Prostate gland (tissue), 2 donors: ENCODE results near the gene SUSD2. TPM values are rescaled to one million over a fixed set of nuclear protein-coding genes. Genes with fewer than 3 reads are reported as not detected.
"Not testable (repeated sequence)": the region's sequence is repeated elsewhere in the genome, so short reads cannot be mapped to it uniquely, and the experiment has no call there.

ENCODE experiments used
- DNase-seq: peaks from one replicate; pipeline ENCODE4 v3.0.0-alpha.2; 2019; ENCODE audit warnings: low spot score
- H3K27ac ChIP-seq, 2 donors: fragments of 200-600 bp; sonication (generic); 2 replicates each; pipeline ENCODE4 v1.5.1; 2017 to 2019
- H3K27me3 ChIP-seq: fragments of 200-600 bp; sonication (generic); replicated peaks from 2 replicates; pipeline ENCODE4 v1.5.1; 2019; ENCODE audit not compliant: insufficient read depth
- H3K36me3 ChIP-seq, 2 donors: fragments of 200-600 bp; sonication (generic); 1 replicate in 1 of 2; 2 replicates in 1 of 2; pipeline versions ENCODE4 v1.5.1 to v1.8.1; 2017 to 2019
- H3K4me1 ChIP-seq: fragments of 200-600 bp; sonication (generic); replicated peaks from 2 replicates; pipeline ENCODE4 v1.5.1; 2019
- H3K4me3 ChIP-seq, 2 donors: fragments of 200-600 bp; sonication (generic); 2 replicates each; pipeline ENCODE4 v1.5.1; 2017 to 2019
- H3K9me3 ChIP-seq: fragments of 200-600 bp; sonication (generic); 2 replicates; pipeline ENCODE4 v1.5.1; 2017
- POLR2A ChIP-seq: fragments of 450-650 bp; IDR thresholded peaks from one replicate; pipeline ENCODE4 v1.6.1; 2016; ENCODE audit warnings: antibody characterized with exemption, mild to moderate bottlenecking
- POLR2AphosphoS5 ChIP-seq: sonication (generic); formaldehyde crosslinking; IDR thresholded peaks from one replicate; pipeline ENCODE4 v1.6.1; 2017; ENCODE audit warnings: antibody characterized with exemption
- WGBS: methylation state at CpG from one replicate; pipeline ENCODE4 v1.1.5; 2018; 5-methylcytosine and 5-hydroxymethylcytosine counted together
- intact Hi-C: fragments of 100-400 bp; cut with DNase I; formaldehyde crosslinking; loops from one replicate; pipeline ENCODE4 v1.14.2; 2022
- total RNA-seq, 2 donors: library from RNA; depleted of rRNA; stranded (reverse); fragments of >200 nt; gene quantifications; one replicate each; pipeline ENCODE4 v1.1.0, GENCODE V29; 2016
- TF ChIP-seq, protein P1 (sequence below), 4 experiments: fragments of 200-600 bp in 2 of 4; fragments of 450-650 bp in 2 of 4; sonication (generic) in 2 of 4; IDR thresholded peaks; 1 replicate in 3 of 4; 2 replicates in 1 of 4; pipeline ENCODE4 v1.5.1; 2016 to 2019; ENCODE audit warnings: antibody characterized with exemption in 4 of 4, mild to moderate bottlenecking in 2 of 4, moderate library complexity in 2 of 4

The SUSD2 gene
- total RNA-seq, 2 donors from 2014 or later: 7.8 to 9.3 TPM

DNA sequence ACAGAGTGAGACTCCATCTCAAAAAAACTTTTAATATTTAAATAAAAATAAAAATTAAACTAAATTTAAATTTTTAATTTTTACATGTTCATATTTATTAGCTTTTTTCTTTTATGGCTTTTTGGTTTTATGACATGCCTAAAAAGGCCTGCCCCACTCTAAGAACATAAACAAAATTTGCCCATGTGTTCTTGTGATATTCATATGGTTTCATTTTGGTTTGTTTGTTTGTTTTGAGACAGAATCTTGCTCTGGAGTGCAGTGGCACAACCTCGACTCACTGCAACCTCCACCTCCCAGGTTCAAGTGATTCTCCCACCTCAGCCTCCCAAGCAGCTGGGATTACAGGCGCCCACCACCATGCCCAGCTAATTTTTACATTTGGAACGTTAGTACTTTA is 27.7 kb downstream of the SUSD2 start:
- intact Hi-C loops: no loop called here

DNA sequence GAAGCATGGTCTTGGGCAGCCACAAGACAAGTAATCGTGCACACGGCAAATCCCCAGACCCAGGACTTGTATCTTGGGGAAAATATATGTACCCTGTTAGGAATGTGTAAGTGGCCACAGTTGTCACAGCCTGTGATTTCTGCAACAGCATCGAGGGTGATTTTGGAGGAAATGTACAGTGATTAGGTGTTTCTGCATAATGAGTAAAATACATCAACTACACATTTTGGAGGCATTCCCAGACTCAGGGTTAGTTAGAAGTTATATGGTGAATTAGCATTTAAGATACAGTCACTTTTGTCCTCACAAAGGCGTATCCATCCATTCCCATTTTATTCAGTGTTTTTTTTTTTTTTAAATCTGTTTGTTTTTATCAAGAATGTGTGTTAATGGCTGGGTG is 28.4 kb downstream of the SUSD2 start:
- Histone ChIP-seq H3K27me3 (no peaks in the 10 kb centered on the region), H3K27ac (peak overlapping the region in 1 of 2 donors; percentile 93), H3K4me3 (no peak overlapping the region), H3K9me3 (no peaks in the 10 kb centered on the region), H3K36me3 (no peaks in the 10 kb centered on the region), H3K4me1 (peaks cover 10% of the 10 kb centered on the region)
- WGBS: 80% methylated on average over 4 of the region's 4 CpGs
- no peak for DNase-seq
- TF ChIP-seq, protein P1, sequence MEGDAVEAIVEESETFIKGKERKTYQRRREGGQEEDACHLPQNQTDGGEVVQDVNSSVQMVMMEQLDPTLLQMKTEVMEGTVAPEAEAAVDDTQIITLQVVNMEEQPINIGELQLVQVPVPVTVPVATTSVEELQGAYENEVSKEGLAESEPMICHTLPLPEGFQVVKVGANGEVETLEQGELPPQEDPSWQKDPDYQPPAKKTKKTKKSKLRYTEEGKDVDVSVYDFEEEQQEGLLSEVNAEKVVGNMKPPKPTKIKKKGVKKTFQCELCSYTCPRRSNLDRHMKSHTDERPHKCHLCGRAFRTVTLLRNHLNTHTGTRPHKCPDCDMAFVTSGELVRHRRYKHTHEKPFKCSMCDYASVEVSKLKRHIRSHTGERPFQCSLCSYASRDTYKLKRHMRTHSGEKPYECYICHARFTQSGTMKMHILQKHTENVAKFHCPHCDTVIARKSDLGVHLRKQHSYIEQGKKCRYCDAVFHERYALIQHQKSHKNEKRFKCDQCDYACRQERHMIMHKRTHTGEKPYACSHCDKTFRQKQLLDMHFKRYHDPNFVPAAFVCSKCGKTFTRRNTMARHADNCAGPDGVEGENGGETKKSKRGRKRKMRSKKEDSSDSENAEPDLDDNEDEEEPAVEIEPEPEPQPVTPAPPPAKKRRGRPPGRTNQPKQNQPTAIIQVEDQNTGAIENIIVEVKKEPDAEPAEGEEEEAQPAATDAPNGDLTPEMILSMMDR (IDR thresholded peaks at IDR 0.05): no peak
- TF ChIP-seq POLR2A: no peak
- no peak for TF ChIP-seq POLR2AphosphoS5
- intact Hi-C loops: no loop called here

More for the DNA sequence above, 27.7 kb downstream of the SUSD2 start:
- H3K27ac ChIP-seq: peak overlapping the region; percentile 79 to 93
- H3K27me3 ChIP-seq: no peaks in the 10 kb centered on the region
- no peaks in the 10 kb centered on the region for H3K9me3 ChIP-seq
- H3K4me3 ChIP-seq: peak overlapping the region in 1 of 2 donors; percentile 4
- TF ChIP-seq, protein P1 (IDR thresholded peaks at IDR 0.05): no peak
- TF ChIP-seq POLR2AphosphoS5 (no peak), POLR2A (no peak)
- peaks cover 10% of the 10 kb centered on the region for H3K4me1 ChIP-seq
- DNase-seq: no peak
- 75% methylated on average over 3 of the region's 3 CpGs for WGBS
- H3K36me3 ChIP-seq: no peaks in the 10 kb centered on the region

DNA sequence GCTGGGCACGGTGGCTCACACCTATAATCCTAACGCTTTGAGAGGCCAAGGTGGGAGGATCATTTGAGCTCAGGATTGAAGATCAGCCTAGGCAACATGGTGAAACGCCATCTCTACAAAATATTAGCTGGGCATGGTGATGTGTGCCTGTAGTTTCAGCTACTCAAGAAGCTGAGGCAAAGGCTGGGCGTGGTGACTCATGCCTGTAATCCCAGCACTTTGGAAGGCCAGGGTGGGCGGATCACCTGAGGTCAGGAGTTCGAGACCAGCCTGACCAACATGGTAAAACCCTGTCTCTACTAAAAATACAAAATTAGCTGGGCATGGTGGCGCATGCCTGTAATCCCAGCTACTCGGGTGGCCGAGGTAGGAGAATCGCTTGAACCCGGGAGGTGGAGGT is 29.1 kb downstream of the SUSD2 start:
- H3K9me3 ChIP-seq, H3K27ac ChIP-seq, H3K4me3 ChIP-seq, H3K36me3 ChIP-seq, H3K27me3 ChIP-seq, intact Hi-C loops, DNase-seq: not testable (repeated sequence)
- WGBS: 95% methylated on average over 11 of the region's 11 CpGs
- peaks cover 10% of the 10 kb centered on the region for H3K4me1 ChIP-seq

DNA sequence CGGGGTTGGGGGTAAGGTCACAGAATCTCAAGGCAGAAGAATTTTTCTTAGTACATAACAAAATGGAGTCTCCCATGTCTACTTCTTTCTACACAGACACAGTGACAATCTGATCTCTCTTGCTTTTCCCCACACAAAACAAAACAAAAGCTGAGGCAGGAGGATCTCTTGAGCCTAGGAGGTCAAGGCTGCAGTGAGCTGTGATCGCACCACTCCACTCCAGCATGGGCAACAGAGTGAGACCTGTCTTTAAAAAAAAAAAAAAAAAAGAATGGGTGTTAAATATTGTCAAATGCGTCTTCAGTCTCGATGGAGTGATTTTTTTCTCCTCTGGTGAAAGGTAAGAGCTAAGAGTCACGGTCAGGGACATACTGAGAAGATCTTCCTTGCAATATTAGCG is 30.4 kb downstream of the SUSD2 start:
- H3K9me3 ChIP-seq, H3K4me1 ChIP-seq, H3K27ac ChIP-seq, intact Hi-C loops, DNase-seq, H3K27me3 ChIP-seq, H3K4me3 ChIP-seq, H3K36me3 ChIP-seq: not testable (repeated sequence)
- WGBS: 93% methylated on average over 5 of the region's 6 CpGs

DNA sequence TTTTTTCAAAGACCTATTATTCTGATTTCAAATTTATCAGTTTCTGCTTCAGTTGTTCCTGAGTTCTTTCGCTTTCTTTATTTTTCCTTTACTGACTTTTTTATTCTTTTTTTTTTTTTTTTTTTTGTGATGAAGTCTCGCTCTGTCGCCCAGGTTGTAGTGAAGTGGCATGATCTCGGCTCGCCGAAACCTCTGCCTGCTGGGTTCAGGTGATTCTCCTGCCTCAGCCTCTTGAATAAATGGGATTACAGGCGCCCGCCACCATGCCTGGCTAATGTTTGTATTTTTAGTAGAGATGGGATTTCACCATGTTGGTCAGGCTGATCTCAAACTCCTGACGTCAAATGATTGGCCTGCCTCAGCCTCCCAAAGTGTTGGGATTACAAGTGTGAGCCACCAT is 31.8 kb downstream of the SUSD2 start:
- H3K9me3 ChIP-seq, H3K27ac ChIP-seq, intact Hi-C loops, H3K4me3 ChIP-seq, H3K4me1 ChIP-seq, DNase-seq, H3K27me3 ChIP-seq, H3K36me3 ChIP-seq: not testable (repeated sequence)
- WGBS: 92% methylated on average over 9 of the region's 9 CpGs

DNA sequence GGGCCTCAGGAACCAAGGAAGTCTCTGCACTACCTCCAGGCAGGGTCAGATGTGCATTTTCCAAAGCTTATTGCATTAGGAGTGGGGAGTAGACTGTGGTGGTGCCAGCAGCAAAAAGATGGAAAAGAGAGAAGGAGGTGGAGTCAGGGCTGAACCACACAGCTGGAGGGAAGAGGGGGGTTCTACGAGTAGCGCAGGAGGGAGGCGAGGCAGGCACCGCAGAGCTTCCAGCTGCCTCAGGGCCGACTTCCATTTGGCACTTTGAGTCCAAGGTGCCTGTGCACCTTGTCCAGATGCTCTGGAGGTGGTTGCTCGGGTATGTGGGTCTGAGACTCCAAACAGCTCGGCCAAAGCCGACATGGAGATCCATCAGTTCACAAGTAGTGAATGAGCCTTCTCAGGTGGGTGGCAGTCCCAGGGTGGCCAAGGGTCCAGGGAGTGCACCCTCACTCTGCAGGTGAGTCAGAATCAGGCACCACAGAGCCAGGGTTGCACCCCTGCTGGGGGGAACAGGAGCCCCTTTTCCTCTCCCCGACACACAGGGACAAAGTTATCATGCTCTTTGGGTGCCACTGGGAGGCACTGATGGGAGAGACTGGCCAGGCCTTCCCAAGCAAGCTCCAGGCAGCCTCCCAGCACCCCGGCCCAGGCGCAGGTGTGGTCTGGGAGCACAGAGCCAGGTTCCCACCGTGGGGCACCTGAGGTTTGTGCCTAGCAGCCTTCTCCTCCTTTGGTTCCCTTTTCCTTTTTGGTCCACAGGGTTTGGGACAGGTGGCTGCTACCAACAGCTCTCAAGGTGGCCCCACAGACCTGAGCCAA is 33.4 kb downstream of the SUSD2 start:
- TF ChIP-seq, protein P1 (IDR thresholded peaks at IDR 0.05): no peak
- TF ChIP-seq POLR2AphosphoS5 (no peak), POLR2A (no peak)
- 84% methylated on average over 12 of the region's 12 CpGs for WGBS
- Histone ChIP-seq H3K27me3 (no peaks in the 10 kb centered on the region), H3K4me3 (no peak overlapping the region), H3K36me3 (no peaks in the 10 kb centered on the region), H3K27ac (no peak overlapping the region), H3K4me1 (no peaks in the 10 kb centered on the region), H3K9me3 (no peaks in the 10 kb centered on the region)
- intact Hi-C loops: no loop called here
- DNase-seq: no peak
